OCI-LY1 (cell line): ENCODE data around the gene GDPD4.
A peak's percentile ranks its signal among the peaks of the same experiment; 100 is the strongest.

Source experiments
- H2AFZ ChIP-seq: fragments of 200-600 bp; sonication (generic), shearing (Covaris generic); 2 replicates; pipeline ENCODE4 v1.6.0; 2014; ENCODE audit warnings: antibody characterized with exemption, mild to moderate bottlenecking, low read length
- H3F3A ChIP-seq: fragments of 200-600 bp; sonication (generic), shearing (Covaris generic); 2 replicates; pipeline ENCODE4 v1.6.0; 2014; ENCODE audit warnings: mild to moderate bottlenecking, antibody characterized with exemption, low read length, moderate library complexity; ENCODE audit not compliant: insufficient read depth
- H3K27ac ChIP-seq: fragments of 200-600 bp; sonication (generic); 2 replicates; pipeline ENCODE4 v1.5.1; 2014; ENCODE audit warnings: low read length, mixed run types, mild to moderate bottlenecking, low read depth; ENCODE audit not compliant: poor library complexity, severe bottlenecking
- H3K27me3 ChIP-seq: fragments of 200-600 bp; sonication (generic); 2 replicates; pipeline ENCODE4 v1.6.0; 2014; ENCODE audit warnings: antibody characterized with exemption, mild to moderate bottlenecking, low read length, moderate library complexity; ENCODE audit not compliant: insufficient read depth
- H3K36me3 ChIP-seq: fragments of 200-600 bp; sonication (generic); 2 replicates; pipeline ENCODE4 v1.6.1; 2014; ENCODE audit warnings: mild to moderate bottlenecking, antibody characterized with exemption, low read length, moderate library complexity, mixed read lengths; ENCODE audit not compliant: insufficient read depth
- H3K4me1 ChIP-seq: fragments of 200-600 bp; sonication (generic); 2 replicates; pipeline ENCODE4 v1.5.1; 2014; ENCODE audit warnings: mild to moderate bottlenecking, low read length, moderate library complexity; ENCODE audit not compliant: insufficient read depth, severe bottlenecking
- H3K4me2 ChIP-seq: fragments of 200-600 bp; sonication (generic), shearing (Covaris generic); 2 replicates; pipeline ENCODE4 v1.6.1; 2014; ENCODE audit warnings: low read length
- H3K4me3 ChIP-seq: fragments of 200-600 bp; sonication (generic); 2 replicates; pipeline ENCODE4 v1.5.1; 2014; ENCODE audit warnings: low read length, low read depth, mild to moderate bottlenecking, mixed read lengths; ENCODE audit not compliant: poor library complexity, severe bottlenecking
- H3K79me2 ChIP-seq: fragments of 200-600 bp; shearing (Covaris generic); 2 replicates; pipeline ENCODE4 v1.6.1; 2016; ENCODE audit warnings: mixed run types, low read length, mixed read lengths; ENCODE audit not compliant: insufficient read depth
- H3K9ac ChIP-seq: fragments of 200-600 bp; sonication (generic), shearing (Covaris generic); 2 replicates; pipeline ENCODE4 v1.6.1; 2014; ENCODE audit warnings: mild to moderate bottlenecking, low read length, mixed read lengths
- H3K9me2 ChIP-seq: fragments of 200-600 bp; sonication (generic), shearing (Covaris generic); 2 replicates; pipeline ENCODE4 v1.6.1; 2014; ENCODE audit warnings: low read depth, mild to moderate bottlenecking, low read length, mixed read lengths
- H3K9me3 ChIP-seq: fragments of 200-600 bp; shearing (Covaris generic); 2 replicates; pipeline ENCODE4 v1.6.1; 2014; ENCODE audit warnings: low read length, mixed read lengths
- H4K20me1 ChIP-seq: fragments of 200-600 bp; sonication (generic), shearing (Covaris generic); 2 replicates; pipeline ENCODE4 v1.6.0; 2016; ENCODE audit warnings: mild to moderate bottlenecking, low read length; ENCODE audit not compliant: insufficient read depth
- CTCF ChIP-seq: fragments of 200-600 bp; sonication (generic), shearing (Covaris generic); IDR thresholded peaks from 2 replicates; pipeline ENCODE4 v1.5.1; 2017; ENCODE audit warnings: mild to moderate bottlenecking, antibody characterized with exemption, low read length, moderate library complexity, mixed read lengths
- EZH2 ChIP-seq: fragments of 200-600 bp; sonication (generic), shearing (Covaris generic); IDR thresholded peaks from 2 replicates; pipeline ENCODE4 v1.8.0; 2017; ENCODE audit warnings: borderline replicate concordance, mixed run types, mild to moderate bottlenecking, antibody characterized with exemption, low read length, moderate library complexity, mixed read lengths

The GDPD4 gene

GRCh38 chr11:77199137-77199745, 102.2 kb downstream of the GDPD4 start:
- no peaks in the 10 kb centered on the region for H3K36me3 ChIP-seq

GRCh38 chr11:77198440-77198849, 103.0 kb downstream of the GDPD4 start:
- no peaks in the 10 kb centered on the region for H3K9me2 ChIP-seq
- H3F3A ChIP-seq = no peaks in the 10 kb centered on the region
- H3K4me3 ChIP-seq = no peak overlapping the region
- H3K4me2 ChIP-seq = no peak overlapping the region; the same call in 1 of the 2 replicates
- H3K9me3 ChIP-seq = no peaks in the 10 kb centered on the region
- H3K27ac ChIP-seq = no peak overlapping the region
- H3K27me3 ChIP-seq = no peaks in the 10 kb centered on the region
- H2AFZ ChIP-seq = no peak overlapping the region
- no peaks in the 10 kb centered on the region for H3K36me3 ChIP-seq
- H4K20me1 ChIP-seq = no peaks in the 10 kb centered on the region
- H3K4me1 ChIP-seq = no peaks in the 10 kb centered on the region
- TF ChIP-seq CTCF (peak; percentile 62), EZH2 (no peak)
- H3K9ac ChIP-seq = no peak overlapping the region
- H3K79me2 ChIP-seq = no peaks in the 10 kb centered on the region

More at GRCh38 chr11:77199137-77199745, 102.2 kb downstream of the GDPD4 start:
- Histone ChIP-seq H3K9ac (no peak overlapping the region), H3K9me2 (no peaks in the 10 kb centered on the region), H3K4me3 (no peak overlapping the region), H2AFZ (no peak overlapping the region), H3K9me3 (no peaks in the 10 kb centered on the region), H3K27ac (no peak overlapping the region), H3F3A (no peaks in the 10 kb centered on the region), H3K4me1 (no peaks in the 10 kb centered on the region), H4K20me1 (no peaks in the 10 kb centered on the region), H3K4me2 (no peak overlapping the region), H3K27me3 (no peaks in the 10 kb centered on the region), H3K79me2 (no peaks in the 10 kb centered on the region)
- no peak for TF ChIP-seq EZH2
- TF ChIP-seq CTCF = no peak

- Histone ChIP-seq H3K27ac (no peak overlapping the region), H3F3A (no peaks in the 10 kb centered on the region), H4K20me1 (no peaks in the 10 kb centered on the region), H3K79me2 (no peaks in the 10 kb centered on the region), H3K4me1 (no peaks in the 10 kb centered on the region), H2AFZ (no peak overlapping the region), H3K9ac (no peak overlapping the region), H3K36me3 (no peaks in the 10 kb centered on the region), H3K4me2 (no peak overlapping the region), H3K27me3 (no peaks in the 10 kb centered on the region), H3K9me2 (no peaks in the 10 kb centered on the region), H3K9me3 (no peaks in the 10 kb centered on the region), H3K4me3 (no peak overlapping the region)
- TF ChIP-seq CTCF (no peak), EZH2 (no peak)
Measured at GRCh38 chr11:77197626-77198320, 103.7 kb downstream of the GDPD4 start.
